GM18498 (cell line): ENCODE measurements around the gene DIPK1B.

ENCODE experiments used
- ATAC-seq: cut with Tn5 transposase; IDR thresholded peaks from one replicate; pipeline ENCODE4 v1.9.1; 2021; ENCODE audit warnings: mild to moderate bottlenecking, moderate library complexity; ENCODE audit not compliant: unreplicated experiment

DIPK1B gene

DNA sequence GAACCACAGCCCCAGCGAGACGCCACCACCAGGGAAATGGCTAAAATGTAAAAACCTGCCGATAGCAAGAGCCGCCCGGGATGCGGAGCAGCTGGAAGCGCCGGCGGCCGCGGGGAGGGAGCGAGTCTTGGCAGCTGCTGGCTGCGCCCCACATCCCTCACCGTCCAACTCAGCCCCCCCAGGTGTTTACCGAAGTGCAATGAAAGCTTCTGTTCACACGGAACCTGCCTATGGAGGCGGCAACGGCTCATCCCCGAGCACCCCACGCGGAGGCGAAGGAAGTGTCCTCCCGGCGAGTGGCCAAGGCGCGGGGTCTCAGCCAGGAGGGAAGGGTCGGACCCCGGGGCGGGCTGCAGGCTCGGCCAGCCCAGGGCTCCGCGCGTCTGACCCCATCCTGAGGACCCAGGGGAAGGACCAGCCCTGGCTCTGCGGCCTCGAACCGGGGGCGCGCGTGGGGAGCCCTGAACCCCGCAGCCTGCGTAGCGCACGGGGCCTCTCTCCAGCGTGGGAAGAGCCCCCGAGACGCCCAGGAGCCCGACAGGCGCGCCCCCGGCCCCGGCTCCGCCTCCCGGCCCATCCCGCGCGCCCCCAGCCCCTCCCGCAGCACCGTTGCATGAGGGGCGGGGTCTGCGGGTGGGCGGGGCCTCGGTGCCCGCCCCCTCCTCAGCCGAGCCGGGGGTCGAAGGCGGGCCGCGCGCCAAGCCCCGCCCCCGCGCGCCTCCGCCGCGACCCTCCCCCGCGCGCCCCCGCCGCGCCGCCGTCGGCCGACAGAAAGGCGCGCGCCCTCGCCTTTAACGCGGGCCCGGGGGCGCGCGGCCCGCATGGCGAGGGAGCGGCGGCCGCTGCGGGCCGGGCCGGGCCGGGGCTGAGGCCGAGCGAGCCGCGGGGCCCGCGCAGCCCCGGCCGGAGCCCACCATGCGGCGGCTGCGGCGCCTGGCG, at the start of gene DIPK1B:
Gene DIPK1B (plus strand): TSS at position 822 of the 939 bp plus-strand sequence. CDS start 94 bp downstream, at position 916.
- ATAC-seq: no peak

DNA sequence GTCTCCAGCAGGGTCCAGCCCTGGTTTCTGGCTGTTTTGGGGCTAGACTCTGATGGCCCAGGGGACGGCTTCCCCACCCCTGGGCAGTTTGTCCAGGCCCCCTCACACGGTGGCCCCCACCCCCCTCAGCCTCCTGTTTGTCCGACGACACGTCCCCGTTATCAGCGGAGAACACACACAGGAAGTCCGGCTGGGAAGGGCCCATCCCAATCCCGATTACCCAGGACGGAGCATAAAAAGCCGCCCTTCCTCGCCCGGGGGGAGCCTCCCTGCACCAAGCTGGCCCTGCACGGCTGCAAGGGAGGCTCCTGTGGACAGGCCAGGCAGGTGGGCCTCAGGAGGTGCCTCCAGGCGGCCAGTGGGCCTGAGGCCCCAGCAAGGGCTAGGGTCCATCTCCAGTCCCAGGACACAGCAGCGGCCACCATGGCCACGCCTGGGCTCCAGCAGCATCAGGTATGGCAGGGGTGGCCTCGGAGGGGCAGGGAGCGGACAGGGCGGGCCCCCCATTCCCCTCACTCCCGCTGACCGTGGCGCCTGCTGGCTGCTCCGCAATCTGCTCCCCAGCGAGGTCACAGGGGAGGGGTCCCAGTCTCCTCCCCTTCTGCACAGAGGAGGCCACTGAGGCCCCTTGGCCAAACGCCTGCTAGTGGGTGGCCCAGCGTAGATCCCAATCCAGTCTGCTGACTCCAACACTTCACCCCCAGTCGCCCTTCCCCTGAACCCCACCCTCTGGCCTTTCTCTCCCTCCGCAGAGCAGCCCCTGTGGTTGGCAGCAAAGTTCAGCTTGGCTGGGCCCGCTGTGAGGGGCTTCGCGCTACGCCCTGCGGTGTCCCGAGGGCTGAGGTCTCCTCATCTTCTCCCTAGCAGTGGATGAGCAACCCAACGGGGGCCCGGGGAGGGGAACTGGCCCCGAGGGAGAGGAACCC, 49.5 kb upstream of the DIPK1B start, which contains the start of gene EGFL7:
Gene EGFL7 (plus strand): TSS at position 261 of the 926 bp plus-strand sequence. CDS start 5,367 bp downstream, outside the sequence.
- no peak for ATAC-seq

DNA sequence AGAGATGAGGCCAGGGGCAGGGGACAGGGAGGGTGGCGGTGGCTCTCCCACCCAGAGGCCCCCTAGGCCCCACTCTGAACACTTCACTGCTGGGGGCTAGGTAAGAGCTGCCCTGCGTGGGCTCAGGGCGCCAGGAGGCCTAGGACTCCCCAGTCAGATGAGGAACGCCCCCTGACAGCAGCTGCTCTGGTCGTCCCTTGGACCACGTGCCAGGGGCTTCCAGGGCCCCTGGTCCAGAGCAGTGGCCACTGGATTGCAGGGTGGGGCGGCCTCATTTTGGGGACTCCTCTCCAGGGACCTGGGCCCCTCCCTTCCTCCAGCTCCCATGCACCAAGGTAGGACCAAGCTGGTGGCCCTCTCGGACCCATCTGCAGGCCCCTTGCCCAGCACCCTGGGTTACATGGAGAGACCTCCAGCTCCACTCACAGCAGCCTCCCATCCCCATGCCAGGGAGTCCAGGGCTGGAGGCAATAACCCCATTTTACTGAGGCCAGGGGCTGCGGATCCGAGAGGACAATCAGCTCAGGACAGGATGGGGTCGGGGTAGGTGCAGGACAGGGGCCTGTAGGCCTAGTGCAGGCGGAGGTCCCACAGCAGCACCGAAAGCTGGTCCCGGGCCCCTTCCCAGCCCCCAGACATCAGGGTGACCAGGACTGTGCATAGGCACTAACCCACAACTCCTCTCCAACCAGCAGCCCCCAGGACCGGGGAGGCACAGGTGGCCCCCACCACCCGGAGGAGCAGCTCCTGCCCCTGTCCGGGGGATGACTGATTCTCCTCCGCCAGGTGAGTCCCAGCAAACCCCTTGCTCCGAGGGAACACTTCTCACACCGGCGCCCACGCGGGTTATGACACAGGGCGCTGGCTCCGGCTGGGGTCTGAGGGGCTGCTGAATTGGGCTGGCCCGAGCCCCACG, 48.1 kb upstream of the DIPK1B start:
- ATAC-seq: no peak

DNA sequence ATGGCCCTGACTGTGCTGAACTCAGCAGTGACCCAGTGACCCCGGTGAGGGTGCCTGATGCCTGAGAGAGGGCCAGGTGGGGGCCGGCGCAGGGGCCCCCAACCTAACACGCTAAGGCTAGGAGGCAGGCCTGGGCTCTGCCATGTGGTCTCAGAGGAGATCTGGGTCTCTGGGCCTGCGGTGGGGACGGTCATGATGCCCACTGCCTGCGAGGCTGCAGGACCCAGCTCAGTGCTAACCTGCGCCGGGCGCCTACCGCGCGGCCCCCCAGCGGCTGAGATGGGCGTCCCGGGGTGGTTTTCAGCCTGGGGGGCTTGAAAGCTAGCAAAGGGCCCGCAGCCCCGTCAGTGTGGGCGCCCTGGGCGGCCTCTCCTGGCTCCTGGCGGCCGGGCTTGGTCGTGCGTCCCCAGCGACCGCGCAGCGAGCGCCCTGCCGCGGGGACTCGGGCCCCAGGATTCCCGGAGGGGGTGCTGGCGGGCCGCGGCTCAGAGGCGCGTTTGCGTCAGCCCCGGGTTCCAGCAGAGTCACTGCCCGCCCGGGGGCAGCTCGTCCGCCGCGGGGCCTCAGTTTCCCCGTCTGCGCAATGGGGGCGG, 47.2 kb upstream of the DIPK1B start:
- no peak for ATAC-seq

DNA sequence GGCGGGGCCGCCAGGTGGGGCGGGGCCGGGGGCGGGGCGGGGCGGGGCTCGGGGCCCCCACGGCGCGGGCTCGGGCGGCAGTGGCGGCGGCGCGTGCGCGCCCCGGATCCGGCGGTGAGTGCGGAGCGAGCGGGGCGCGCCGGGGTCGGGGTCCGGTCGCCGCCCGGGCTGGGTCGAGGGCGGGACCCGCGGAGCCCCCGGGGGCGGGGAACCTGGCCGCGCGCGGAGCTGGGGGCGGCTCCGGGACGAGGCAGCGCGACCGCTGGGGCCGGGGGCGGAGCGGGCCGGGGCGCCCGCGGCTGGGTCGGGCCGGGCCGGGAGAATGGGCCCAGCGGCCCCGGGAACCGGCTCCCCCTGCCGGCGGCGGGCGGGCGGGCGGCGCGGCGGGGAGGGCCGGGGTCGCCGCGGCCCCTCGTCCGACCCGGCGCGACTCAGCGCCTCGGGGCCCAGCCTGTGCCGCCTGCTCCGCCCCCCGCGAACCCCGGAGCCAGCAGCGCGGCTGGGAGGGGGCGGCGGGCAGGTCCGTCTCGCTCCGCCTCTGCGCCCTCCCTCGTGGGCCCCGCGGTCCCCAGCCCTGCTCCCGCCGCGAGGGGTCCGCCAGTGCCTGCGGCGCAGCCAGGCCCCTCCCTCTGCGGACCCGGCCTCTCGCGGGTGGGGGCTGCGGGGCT, 46.5 kb upstream of the DIPK1B start:
- no peak for ATAC-seq

DNA sequence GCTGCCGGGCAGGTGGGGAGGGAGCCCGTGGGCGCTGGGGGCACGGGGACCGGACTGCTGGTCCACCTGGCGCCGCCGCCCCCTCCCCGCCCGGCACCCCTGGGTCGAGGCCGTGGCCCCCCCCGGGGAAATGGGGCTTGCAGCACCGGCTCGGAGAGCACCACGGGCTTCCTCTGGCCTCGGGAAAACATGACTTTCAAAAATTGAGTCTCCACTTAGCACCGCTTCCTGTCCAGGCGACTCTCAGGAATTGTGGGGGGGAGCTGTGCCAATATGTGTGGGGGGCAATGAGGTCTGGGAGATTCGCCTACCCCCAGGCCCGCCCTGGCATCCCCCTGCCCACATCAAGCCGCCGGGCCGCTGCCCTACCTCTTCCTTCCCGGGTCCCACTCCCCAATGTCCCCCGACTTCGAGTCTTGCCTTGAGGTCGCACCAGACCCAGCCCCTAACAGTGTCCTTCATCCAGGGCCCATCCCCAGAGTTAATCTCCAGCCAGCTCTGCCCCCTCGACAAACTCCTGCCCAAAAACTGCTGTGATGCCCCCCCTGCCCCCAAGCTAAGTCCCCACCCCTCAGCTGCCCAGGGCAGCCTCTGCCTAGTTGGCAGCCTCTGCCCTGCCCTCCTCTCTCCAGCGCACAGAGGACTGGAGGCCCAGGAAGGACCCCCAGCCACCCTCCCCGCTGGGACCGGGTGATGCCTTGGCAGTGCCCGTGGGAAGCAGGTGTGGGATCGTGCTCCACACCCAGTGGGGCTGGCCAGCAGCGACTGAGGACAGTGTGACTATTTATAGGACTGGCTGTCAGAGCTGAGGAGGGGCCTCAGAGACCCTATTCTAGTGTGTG, 45.8 kb upstream of the DIPK1B start:
- ATAC-seq: no peak

DNA sequence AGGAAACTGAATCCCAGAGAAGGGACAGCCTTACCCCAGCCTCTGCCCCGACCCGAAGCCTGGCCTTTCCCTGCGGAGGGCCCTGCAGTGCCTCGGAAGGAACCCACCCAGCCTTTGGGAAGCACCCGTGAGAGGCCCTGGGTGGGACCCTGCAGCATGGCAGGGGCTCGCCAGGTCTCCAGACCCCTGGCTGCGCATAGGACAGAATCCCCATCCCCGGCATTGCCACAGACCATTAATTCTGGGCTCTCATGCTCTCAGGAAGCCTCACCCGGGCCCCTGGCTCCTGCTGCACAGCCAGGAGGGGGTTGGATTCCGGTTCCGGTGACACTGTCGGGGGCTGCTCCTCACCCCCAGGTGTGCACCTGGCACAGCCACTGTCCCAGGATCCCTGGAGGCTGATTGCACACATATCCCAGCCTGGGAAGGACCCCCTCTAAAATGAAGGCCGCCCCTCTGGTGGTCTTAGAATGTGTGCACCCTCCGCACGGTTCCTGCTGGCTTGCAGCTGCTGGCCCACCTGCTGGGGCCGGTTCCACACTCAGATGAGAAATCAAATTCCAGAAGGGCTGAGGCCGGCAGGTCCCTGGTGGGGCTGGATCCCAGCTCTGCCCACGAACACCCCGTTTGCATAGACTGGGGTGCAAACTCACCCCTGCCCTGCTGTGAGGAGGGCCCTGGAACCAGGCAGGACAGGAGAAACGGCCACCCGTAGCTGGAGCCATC, 45.0 kb upstream of the DIPK1B start:
- ATAC-seq: no peak

DNA sequence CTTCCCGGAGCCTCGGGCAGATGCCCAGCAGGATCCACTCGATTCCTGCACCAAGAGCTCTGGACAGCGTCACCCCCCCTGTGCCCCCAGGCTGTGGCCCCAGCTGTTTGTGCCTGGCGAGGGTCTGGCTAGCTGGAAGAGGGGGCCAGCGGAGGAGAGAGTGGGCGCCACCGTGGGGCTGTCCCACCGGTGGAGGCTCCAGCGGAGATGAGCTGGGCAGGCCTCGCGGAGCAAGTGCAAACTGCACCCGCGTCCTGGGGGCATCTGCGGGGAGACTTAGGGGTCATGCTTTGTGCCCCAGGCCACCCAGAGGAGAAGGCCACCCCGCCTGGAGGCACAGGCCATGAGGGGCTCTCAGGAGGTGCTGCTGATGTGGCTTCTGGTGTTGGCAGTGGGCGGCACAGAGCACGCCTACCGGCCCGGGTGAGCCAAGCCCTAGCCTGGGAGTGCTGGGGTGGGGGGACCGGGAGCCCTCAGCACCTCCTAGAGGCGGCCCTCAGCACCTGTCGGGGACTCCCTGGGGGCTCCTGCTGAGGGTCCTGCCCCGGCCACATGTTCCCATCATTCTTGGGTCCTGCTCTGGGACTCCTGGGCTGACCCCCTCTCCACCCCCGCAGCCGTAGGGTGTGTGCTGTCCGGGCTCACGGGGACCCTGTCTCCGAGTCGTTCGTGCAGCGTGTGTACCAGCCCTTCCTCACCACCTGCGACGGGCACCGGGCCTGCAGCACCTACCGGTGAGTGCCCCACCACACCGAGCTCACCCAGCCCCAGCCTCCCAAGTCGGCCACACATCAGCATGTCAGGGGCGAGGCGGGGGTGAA, 44.2 kb upstream of the DIPK1B start:
- no peak for ATAC-seq

DNA sequence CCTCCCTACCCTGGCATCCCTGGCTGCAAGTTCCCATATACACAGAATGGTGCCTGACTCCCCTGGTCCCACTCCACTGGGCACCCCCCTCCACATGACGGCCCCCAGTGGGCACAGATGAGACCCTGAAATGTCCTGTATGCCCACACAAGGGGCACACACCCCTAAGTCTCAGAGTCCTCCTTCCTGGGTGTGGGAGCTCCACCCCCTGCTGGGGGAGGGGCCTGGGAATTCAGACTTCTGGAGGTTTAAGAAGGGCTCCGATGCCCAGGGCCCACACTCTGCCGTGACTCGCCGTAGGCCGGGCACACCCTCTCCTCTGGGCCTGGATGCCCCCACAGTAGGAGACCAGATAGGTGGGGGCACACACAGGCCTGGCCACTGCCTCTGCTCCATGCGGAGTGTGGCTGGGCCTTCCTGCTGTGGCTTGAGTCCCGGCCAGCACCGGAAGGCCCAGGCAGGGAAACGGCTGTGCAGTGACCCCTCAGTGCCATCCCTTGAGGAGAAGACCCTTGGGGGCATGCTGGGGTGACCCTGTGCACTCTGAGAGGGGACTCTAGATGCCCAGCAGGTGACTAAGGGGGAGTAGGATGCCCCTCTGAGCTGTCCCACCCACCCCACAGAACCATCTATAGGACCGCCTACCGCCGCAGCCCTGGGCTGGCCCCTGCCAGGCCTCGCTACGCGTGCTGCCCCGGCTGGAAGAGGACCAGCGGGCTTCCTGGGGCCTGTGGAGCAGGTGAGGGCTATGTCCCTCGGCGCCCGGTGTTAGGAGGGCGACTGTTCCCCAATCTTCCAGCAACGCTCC, 43.2 kb upstream of the DIPK1B start:
- ATAC-seq: no peak

DNA sequence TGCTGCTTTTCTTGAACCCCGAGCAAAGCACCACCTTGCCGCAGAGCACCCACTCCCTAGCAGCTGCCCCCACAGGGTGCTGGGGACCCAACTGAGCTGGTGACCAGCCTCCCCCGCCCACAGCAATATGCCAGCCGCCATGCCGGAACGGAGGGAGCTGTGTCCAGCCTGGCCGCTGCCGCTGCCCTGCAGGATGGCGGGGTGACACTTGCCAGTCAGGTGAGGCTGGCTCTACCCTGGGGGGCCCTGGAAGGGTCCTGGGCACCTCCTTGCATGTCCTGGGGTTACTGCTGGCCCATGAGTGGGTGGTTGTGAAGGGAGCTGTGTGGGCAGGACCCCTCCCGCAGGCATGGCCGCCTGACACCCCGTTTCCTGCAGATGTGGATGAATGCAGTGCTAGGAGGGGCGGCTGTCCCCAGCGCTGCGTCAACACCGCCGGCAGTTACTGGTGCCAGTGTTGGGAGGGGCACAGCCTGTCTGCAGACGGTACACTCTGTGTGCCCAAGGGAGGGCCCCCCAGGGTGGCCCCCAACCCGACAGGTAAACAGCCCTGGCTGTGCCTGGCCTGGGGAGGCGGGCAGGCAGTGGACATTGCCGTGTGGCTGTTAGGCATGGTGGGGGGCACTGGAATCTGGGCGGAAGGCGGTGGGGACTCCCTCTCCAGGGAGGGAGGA, 42.4 kb upstream of the DIPK1B start:
- no peak for ATAC-seq

DNA sequence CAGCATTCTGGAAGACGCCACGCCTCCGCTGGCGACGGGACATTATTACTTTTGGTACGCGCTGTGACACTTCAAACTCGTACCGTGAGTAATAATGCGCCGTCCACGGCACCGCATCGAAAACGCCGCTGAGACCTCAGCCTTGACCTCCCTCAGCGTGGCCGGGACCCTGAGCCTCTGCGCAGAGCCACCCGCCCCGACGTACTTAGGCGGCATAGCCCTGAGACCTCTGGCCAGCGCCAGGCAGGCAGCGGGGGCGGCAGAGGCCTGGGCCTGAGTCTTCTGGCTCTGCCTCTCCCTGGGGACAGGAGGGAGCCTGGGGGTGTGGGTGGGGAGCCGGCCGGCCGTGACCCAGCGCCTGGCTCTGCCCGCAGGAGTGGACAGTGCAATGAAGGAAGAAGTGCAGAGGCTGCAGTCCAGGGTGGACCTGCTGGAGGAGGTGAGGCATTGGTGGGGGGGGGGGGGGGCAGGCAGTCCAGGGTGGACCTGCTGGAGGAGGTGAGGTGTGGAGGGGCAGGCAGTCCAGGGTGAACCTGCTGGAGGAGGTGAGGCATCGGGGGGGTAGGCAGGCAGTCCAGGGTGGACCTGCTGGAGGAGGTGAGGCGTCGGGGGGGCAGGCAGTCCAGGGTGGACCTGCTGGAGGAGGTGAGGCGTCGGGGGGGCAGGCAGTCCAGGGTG, 41.7 kb upstream of the DIPK1B start:
- ATAC-seq: no peak

DNA sequence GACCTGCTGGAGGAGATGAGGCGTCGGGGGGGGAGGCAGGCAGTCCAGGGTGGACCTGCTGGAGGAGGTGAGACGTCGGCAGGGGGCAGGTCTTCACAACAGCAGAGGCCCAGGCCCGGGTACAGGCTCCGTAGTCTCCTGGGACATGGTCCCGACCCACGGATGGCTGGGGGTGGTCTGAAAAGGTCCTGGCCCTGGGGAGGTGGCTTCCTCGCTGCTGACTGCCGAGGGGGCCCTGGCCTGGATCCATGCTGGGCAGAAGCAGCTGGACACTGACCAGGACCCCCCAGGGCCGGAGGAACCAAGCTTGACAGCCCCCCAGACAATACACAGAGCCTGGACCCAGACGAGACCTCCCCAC, 41.1 kb upstream of the DIPK1B start:
- ATAC-seq: no peak

DNA sequence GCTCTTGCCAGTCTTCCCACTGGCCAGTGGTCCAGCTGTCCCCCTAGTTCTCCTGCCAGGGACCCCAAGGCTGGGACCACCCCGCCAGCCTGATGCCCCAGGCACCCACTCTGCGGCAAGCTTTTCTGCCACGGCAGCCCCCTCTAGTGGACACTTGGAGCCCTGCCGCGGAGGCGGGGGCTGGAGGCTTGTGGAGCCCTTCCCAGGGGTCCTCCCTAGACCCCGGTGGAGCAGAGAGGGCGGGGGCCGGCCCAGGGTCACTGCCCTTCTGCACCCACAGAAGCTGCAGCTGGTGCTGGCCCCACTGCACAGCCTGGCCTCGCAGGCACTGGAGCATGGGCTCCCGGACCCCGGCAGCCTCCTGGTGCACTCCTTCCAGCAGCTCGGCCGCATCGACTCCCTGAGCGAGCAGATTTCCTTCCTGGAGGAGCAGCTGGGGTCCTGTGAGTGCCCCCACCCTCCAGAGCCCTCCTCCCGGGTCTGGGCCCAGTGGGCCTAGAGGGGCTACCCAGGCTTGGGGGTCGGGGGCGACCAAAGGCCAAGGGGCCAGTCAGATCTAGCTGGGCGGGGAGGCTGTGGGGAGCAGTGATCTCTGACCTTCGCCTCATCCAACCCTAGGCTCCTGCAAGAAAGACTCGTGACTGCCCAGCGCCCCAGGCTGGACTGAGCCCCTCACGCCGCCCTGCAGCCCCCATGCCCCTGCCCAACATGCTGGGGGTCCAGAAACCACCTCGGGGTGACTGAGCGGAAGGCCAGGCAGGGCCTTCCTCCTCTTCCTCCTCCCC, 40.5 kb upstream of the DIPK1B start:
- ATAC-seq: no peak

DNA sequence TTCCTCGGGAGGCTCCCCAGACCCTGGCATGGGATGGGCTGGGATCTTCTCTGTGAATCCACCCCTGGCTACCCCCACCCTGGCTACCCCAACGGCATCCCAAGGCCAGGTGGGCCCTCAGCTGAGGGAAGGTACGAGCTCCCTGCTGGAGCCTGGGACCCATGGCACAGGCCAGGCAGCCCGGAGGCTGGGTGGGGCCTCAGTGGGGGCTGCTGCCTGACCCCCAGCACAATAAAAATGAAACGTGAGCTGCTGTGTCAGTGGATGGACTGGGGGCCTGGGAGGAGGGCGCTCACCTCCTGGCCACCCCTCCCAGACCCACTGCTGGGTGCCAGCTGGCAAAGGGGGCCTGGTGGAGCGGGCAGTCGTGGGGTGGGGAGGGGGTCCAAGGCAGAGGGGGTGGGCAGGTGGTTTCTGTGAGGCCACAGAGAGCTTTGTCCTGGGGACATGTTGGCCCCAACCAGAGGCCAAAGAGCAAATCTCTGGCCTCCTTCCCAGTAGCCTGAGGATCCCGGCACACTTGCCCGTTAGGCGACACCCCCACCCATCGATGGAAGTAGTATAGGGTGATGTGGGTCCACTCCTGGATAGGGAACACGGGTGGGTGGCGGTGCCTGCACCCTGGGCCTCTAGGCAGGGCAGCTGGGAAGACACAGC, 39.8 kb upstream of the DIPK1B start:
- no peak for ATAC-seq
